ENCODE measurements around the gene OR56A1.

DNA sequence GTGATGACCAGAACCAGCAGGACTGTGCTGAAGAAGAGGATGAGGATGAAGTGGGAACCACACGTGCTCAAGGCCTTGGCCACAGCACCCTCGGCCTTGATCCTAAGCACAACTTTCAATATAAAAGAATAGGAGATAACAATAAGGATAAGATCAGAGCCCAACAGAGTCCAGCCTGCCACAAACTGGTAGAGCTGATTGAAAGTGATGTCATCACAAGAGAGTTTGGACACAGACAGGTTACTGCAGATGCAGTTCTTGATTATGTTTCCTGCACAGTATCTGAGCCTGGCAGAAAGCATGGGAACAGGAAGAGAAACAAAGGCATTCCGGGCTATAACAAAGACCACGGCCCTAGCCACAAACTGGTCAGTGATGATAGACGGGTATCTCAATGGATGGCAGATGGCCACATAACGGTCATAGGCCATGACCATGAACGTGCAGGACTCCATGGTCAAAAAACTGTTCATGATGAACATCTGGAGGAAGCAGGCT is 28.3 kb downstream of the OR56A1 start:
- TF ChIP-seq CTCF (IDR thresholded peaks at IDR 0.05; ENCODE audit: low read depth, low read length, missing input control) (no peak), RXRA (IDR thresholded peaks at IDR 0.05) (no peak)

Data from liver (tissue), 3 donors.